Measurements from ENCODE around the gene DCST2. TPM values are rescaled to one million over a fixed set of nuclear protein-coding genes. Genes with fewer than 3 reads are reported as not detected.

Gene DCST2
- total and polyA plus RNA-seq, 2 of the 8 experiments (the other 6 are each of a cell fraction or from before 2014, with no cell fraction given), result 0.43 to 2.1 TPM

- TF ChIP-seq FOSL1 (IDR thresholded peaks at IDR 0.05; ENCODE audit: insufficient read depth, low read depth, low read length) (no peak), PHF8 (conservative IDR thresholded peaks at IDR 0.05; ENCODE audit: low read depth, low read length) (no peak), TBP (IDR thresholded peaks at IDR 0.05; ENCODE audit: low read depth, low read length) (no peak), GABPA (IDR thresholded peaks at IDR 0.05; ENCODE audit: borderline replicate concordance, insufficient read depth, low read length) (no peak), HDAC2 (IDR thresholded peaks at IDR 0.05; ENCODE audit: borderline replicate concordance in 1 of 2, low read depth in 2 of 2, low read length in 2 of 2) (no peak), KDM5A (IDR thresholded peaks at IDR 0.05; ENCODE audit: low read length) (no peak), EZH2 (IDR thresholded peaks at IDR 0.05; ENCODE audit: low read depth, low read length, severe bottlenecking) (no peak), EGR1 (IDR thresholded peaks at IDR 0.05; ENCODE audit: borderline replicate concordance, low read depth, low read length) (no peak), YY1 (IDR thresholded peaks at IDR 0.05; ENCODE audit: low read depth, low read length) (no peak)
- TF ChIP-seq, protein P1, sequence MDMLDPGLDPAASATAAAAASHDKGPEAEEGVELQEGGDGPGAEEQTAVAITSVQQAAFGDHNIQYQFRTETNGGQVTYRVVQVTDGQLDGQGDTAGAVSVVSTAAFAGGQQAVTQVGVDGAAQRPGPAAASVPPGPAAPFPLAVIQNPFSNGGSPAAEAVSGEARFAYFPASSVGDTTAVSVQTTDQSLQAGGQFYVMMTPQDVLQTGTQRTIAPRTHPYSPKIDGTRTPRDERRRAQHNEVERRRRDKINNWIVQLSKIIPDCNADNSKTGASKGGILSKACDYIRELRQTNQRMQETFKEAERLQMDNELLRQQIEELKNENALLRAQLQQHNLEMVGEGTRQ (IDR thresholded peaks at IDR 0.05; ENCODE audit: low read length), result no peak
These were observed 64.8 kb downstream of the DCST2 start (continued) for GRCh38 chr1:154968731-154969130.

Small RNA genes lying within 50 kb of the gene (microRNA-seq; reads per million reads assigned to microRNA genes)
- 0 reads per million in 2 experiments for gene MIR4258 (ENCODE audit: borderline microRNAs expressed in 2 of 2, borderline number of aligned reads in 2 of 2, borderline replicate concordance in 1 of 2)

Small RNA genes lying within 50 kb of the gene (small RNA-seq; reads per million reads assigned to genes)
- not detected for gene MIR4258 (ENCODE audit: insufficient read depth)

Other genes starting within 250 kb of the DCST2 start
- gene KCNN3, start 163.5 kb downstream of the DCST2 start, total RNA-seq (2021; fragmentation: NEBNext Ultra II Directional; extraction: Animal tissue kit (Norgen Biotek cat#: 25700)), result 2.8 and 3.0 TPM in 2 replicates
- 3.7 and 4.5 TPM in 2 replicates for gene KCNN3, start 163.5 kb downstream of the DCST2 start, polyA plus RNA-seq (2011; rRNA removed)
- gene PMVK, start 97.1 kb downstream of the DCST2 start, total RNA-seq (2021; fragmentation: NEBNext Ultra II Directional; extraction: Animal tissue kit (Norgen Biotek cat#: 25700)), result 26.5 and 30.5 TPM in 2 replicates
- gene PMVK, start 97.1 kb downstream of the DCST2 start, polyA plus RNA-seq (2011; rRNA removed), result 23.8 and 36.8 TPM in 2 replicates
- 17.9 and 19.8 TPM in 2 replicates for gene PBXIP1, start 77.7 kb downstream of the DCST2 start, total RNA-seq (2021; fragmentation: NEBNext Ultra II Directional; extraction: Animal tissue kit (Norgen Biotek cat#: 25700))
- 12.0 and 14.3 TPM in 2 replicates for gene PBXIP1, start 77.7 kb downstream of the DCST2 start, polyA plus RNA-seq (2011; rRNA removed)
- 31.6 and 32.4 TPM in 2 replicates for gene PYGO2, start 72.0 kb downstream of the DCST2 start, total RNA-seq (2021; fragmentation: NEBNext Ultra II Directional; extraction: Animal tissue kit (Norgen Biotek cat#: 25700))
- 31.0 and 36.3 TPM in 2 replicates for gene PYGO2, start 72.0 kb downstream of the DCST2 start, polyA plus RNA-seq (2011; rRNA removed)
- gene SHC1, start 63.0 kb downstream of the DCST2 start, total RNA-seq (2021; fragmentation: NEBNext Ultra II Directional; extraction: Animal tissue kit (Norgen Biotek cat#: 25700)), result 204 and 212 TPM in 2 replicates
- gene SHC1, start 63.0 kb downstream of the DCST2 start, polyA plus RNA-seq (2011; rRNA removed), result 177 and 197 TPM in 2 replicates
- 284 and 294 TPM in 2 replicates for gene CKS1B, start 59.1 kb downstream of the DCST2 start, total RNA-seq (2021; fragmentation: NEBNext Ultra II Directional; extraction: Animal tissue kit (Norgen Biotek cat#: 25700))
- gene CKS1B, start 59.1 kb downstream of the DCST2 start, polyA plus RNA-seq (2011; rRNA removed), result 801 and 1,025 TPM in 2 replicates
- 97.4 and 104 TPM in 2 replicates for gene FLAD1, start 50.4 kb downstream of the DCST2 start, total RNA-seq (2021; fragmentation: NEBNext Ultra II Directional; extraction: Animal tissue kit (Norgen Biotek cat#: 25700))
- 143 and 189 TPM in 2 replicates for gene FLAD1, start 50.4 kb downstream of the DCST2 start, polyA plus RNA-seq (2011; rRNA removed)
- gene LENEP, start 40.2 kb downstream of the DCST2 start, total RNA-seq (2021; fragmentation: NEBNext Ultra II Directional; extraction: Animal tissue kit (Norgen Biotek cat#: 25700)), result 1.2 and 1.3 TPM in 2 replicates
- gene LENEP, start 40.2 kb downstream of the DCST2 start, polyA plus RNA-seq (2011; rRNA removed), result 1.1 TPM in 1 of 2 replicates, not detected in the other
- 22.1 and 24.5 TPM in 2 replicates for gene ZBTB7B, start 31.0 kb downstream of the DCST2 start, total RNA-seq (2021; fragmentation: NEBNext Ultra II Directional; extraction: Animal tissue kit (Norgen Biotek cat#: 25700))
- 36.9 and 38.3 TPM in 2 replicates for gene ZBTB7B, start 31.0 kb downstream of the DCST2 start, polyA plus RNA-seq (2011; rRNA removed)
- not detected in 2 replicates for gene DCST1, start within 50 bp of the DCST2 start, total RNA-seq (2021; fragmentation: NEBNext Ultra II Directional; extraction: Animal tissue kit (Norgen Biotek cat#: 25700))
- gene DCST1, start within 50 bp of the DCST2 start, polyA plus RNA-seq (2011; rRNA removed), result 0.03 TPM in 1 of 2 replicates, not detected in the other
- 32.2 and 32.9 TPM in 2 replicates for gene ADAM15, start 17.5 kb upstream of the DCST2 start, total RNA-seq (2021; fragmentation: NEBNext Ultra II Directional; extraction: Animal tissue kit (Norgen Biotek cat#: 25700))
- gene ADAM15, start 17.5 kb upstream of the DCST2 start, polyA plus RNA-seq (2011; rRNA removed), result 37.6 and 51.2 TPM in 2 replicates
- 18.5 and 21.9 TPM in 2 replicates for gene EFNA4, start 30.0 kb upstream of the DCST2 start, total RNA-seq (2021; fragmentation: NEBNext Ultra II Directional; extraction: Animal tissue kit (Norgen Biotek cat#: 25700))
- 23.2 and 23.9 TPM in 2 replicates for gene EFNA4, start 30.0 kb upstream of the DCST2 start, polyA plus RNA-seq (2011; rRNA removed)
- 10.8 and 11.6 TPM in 2 replicates for gene EFNA3, start 45.1 kb upstream of the DCST2 start, total RNA-seq (2021; fragmentation: NEBNext Ultra II Directional; extraction: Animal tissue kit (Norgen Biotek cat#: 25700))
- 13.8 and 18.7 TPM in 2 replicates for gene EFNA3, start 45.1 kb upstream of the DCST2 start, polyA plus RNA-seq (2011; rRNA removed)
- gene EFNA1, start 94.1 kb upstream of the DCST2 start, total RNA-seq (2021; fragmentation: NEBNext Ultra II Directional; extraction: Animal tissue kit (Norgen Biotek cat#: 25700)), result 4.0 and 4.9 TPM in 2 replicates
- 11.8 and 14.6 TPM in 2 replicates for gene EFNA1, start 94.1 kb upstream of the DCST2 start, polyA plus RNA-seq (2011; rRNA removed)
- 36.5 and 41.6 TPM in 2 replicates for gene SLC50A1, start 102.1 kb upstream of the DCST2 start, total RNA-seq (2021; fragmentation: NEBNext Ultra II Directional; extraction: Animal tissue kit (Norgen Biotek cat#: 25700))
- 80.7 and 90.8 TPM in 2 replicates for gene SLC50A1, start 102.1 kb upstream of the DCST2 start, polyA plus RNA-seq (2011; rRNA removed)
- 44.8 and 49.3 TPM in 2 replicates for gene DPM3, start 106.8 kb upstream of the DCST2 start, total RNA-seq (2021; fragmentation: NEBNext Ultra II Directional; extraction: Animal tissue kit (Norgen Biotek cat#: 25700))
- 227 and 349 TPM in 2 replicates for gene DPM3, start 106.8 kb upstream of the DCST2 start, polyA plus RNA-seq (2011; rRNA removed)
- gene KRTCAP2, start 139.5 kb upstream of the DCST2 start, total RNA-seq (2021; fragmentation: NEBNext Ultra II Directional; extraction: Animal tissue kit (Norgen Biotek cat#: 25700)), result 146 TPM in 2 replicates
- 317 and 419 TPM in 2 replicates for gene KRTCAP2, start 139.5 kb upstream of the DCST2 start, polyA plus RNA-seq (2011; rRNA removed)
- gene TRIM46, start 140.1 kb upstream of the DCST2 start, total RNA-seq (2021; fragmentation: NEBNext Ultra II Directional; extraction: Animal tissue kit (Norgen Biotek cat#: 25700)), result 15.0 and 15.5 TPM in 2 replicates
- gene TRIM46, start 140.1 kb upstream of the DCST2 start, polyA plus RNA-seq (2011; rRNA removed), result 21.6 and 34.7 TPM in 2 replicates
- gene THBS3, start 174.1 kb upstream of the DCST2 start, total RNA-seq (2021; fragmentation: NEBNext Ultra II Directional; extraction: Animal tissue kit (Norgen Biotek cat#: 25700)), result 2.6 and 3.0 TPM in 2 replicates
- gene THBS3, start 174.1 kb upstream of the DCST2 start, polyA plus RNA-seq (2011; rRNA removed), result 3.5 and 5.0 TPM in 2 replicates
- 47.9 and 55.0 TPM in 2 replicates for gene MTX1, start 174.9 kb upstream of the DCST2 start, total RNA-seq (2021; fragmentation: NEBNext Ultra II Directional; extraction: Animal tissue kit (Norgen Biotek cat#: 25700))
- 131 and 161 TPM in 2 replicates for gene MTX1, start 174.9 kb upstream of the DCST2 start, polyA plus RNA-seq (2011; rRNA removed)
- gene ENTREP3, start 221.7 kb upstream of the DCST2 start, total RNA-seq (2021; fragmentation: NEBNext Ultra II Directional; extraction: Animal tissue kit (Norgen Biotek cat#: 25700)), result 52.2 and 55.4 TPM in 2 replicates
- 22.8 and 39.1 TPM in 2 replicates for gene ENTREP3, start 221.7 kb upstream of the DCST2 start, polyA plus RNA-seq (2011; rRNA removed)
- 48.9 and 50.0 TPM in 2 replicates for gene SCAMP3, start 228.6 kb upstream of the DCST2 start, total RNA-seq (2021; fragmentation: NEBNext Ultra II Directional; extraction: Animal tissue kit (Norgen Biotek cat#: 25700))
- 143 and 151 TPM in 2 replicates for gene SCAMP3, start 228.6 kb upstream of the DCST2 start, polyA plus RNA-seq (2011; rRNA removed)
- 58.2 and 62.2 TPM in 2 replicates for gene CLK2, start 239.7 kb upstream of the DCST2 start, total RNA-seq (2021; fragmentation: NEBNext Ultra II Directional; extraction: Animal tissue kit (Norgen Biotek cat#: 25700))
- 76.0 and 98.8 TPM in 2 replicates for gene CLK2, start 239.7 kb upstream of the DCST2 start, polyA plus RNA-seq (2011; rRNA removed)
- gene HCN3, start 243.7 kb upstream of the DCST2 start, total RNA-seq (2021; fragmentation: NEBNext Ultra II Directional; extraction: Animal tissue kit (Norgen Biotek cat#: 25700)), result 5.5 and 6.4 TPM in 2 replicates
- 7.3 and 8.8 TPM in 2 replicates for gene HCN3, start 243.7 kb upstream of the DCST2 start, polyA plus RNA-seq (2011; rRNA removed)

Measured in H1 (cell line).